H1 (cell line): Measurements from ENCODE around the gene GIPC2. TPM values are rescaled to one million over a fixed set of nuclear protein-coding genes. Genes with fewer than 3 reads are reported as not detected.

Experiments
- BACH1 ChIP-seq: IDR thresholded peaks from 2 replicates; pipeline ENCODE4 v1.6.1; 2012; ENCODE audit warnings: low read length, improper control_type of control experiment
- CBX5 ChIP-seq: fragments of 300-800, 300-1000 bp; sonication (generic); IDR thresholded peaks from 2 replicates; pipeline ENCODE4 v1.7.1; 2016; ENCODE audit warnings: antibody characterized with exemption, low read length, low read depth
- CHD1 ChIP-seq: IDR thresholded peaks from 2 replicates; pipeline ENCODE4 v1.6.1; 2012; ENCODE audit warnings: low read depth, low read length, improper control_type of control experiment
- EGR1 ChIP-seq: IDR thresholded peaks from 2 replicates; pipeline ENCODE4 v1.6.1; 2011; ENCODE audit warnings: low read depth, low read length, borderline replicate concordance
- EP300 ChIP-seq, 2 experiments: IDR thresholded peaks; 1 replicate in 1 of 2; 2 replicates in 1 of 2; pipeline ENCODE4 v1.6.1; 2011 to 2012; ENCODE audit warnings: low read depth in 2 of 2, low read length in 2 of 2, mild to moderate bottlenecking in 2 of 2, borderline replicate concordance in 1 of 2, inconsistent platforms in 1 of 2, moderate library complexity in 1 of 2
- HDAC2 ChIP-seq, 2 experiments: fragments of 300-600 bp in 1 of 2; sonication (generic) in 1 of 2; IDR thresholded peaks; 2 replicates each; pipeline ENCODE4 v1.6.1; 2011 to 2012; ENCODE audit warnings: low read depth in 2 of 2, low read length in 2 of 2, mild to moderate bottlenecking in 2 of 2, moderate library complexity in 2 of 2, borderline replicate concordance in 1 of 2, inconsistent platforms in 1 of 2
- JUN ChIP-seq: IDR thresholded peaks from 2 replicates; pipeline ENCODE4 v1.6.1; 2011; ENCODE audit warnings: low read depth, mild to moderate bottlenecking, improper control_type of control experiment, low read length
- POU5F1 ChIP-seq: IDR thresholded peaks from 2 replicates; pipeline ENCODE4 v1.6.1; 2011; ENCODE audit warnings: low read depth, mild to moderate bottlenecking, low read length, moderate library complexity
- SP4 ChIP-seq: IDR thresholded peaks from 2 replicates; pipeline ENCODE4 v1.6.1; 2012; ENCODE audit warnings: low read length, inconsistent platforms
- TCF12 ChIP-seq: IDR thresholded peaks from 2 replicates; pipeline ENCODE4 v1.6.1; 2011; ENCODE audit warnings: low read depth, mild to moderate bottlenecking, low read length
- polyA plus RNA-seq, 7 experiments: library from polyadenylated mRNA; depleted of rRNA in 3 of 7; stranded (reverse) in 5 of 7; unstranded in 2 of 7; fragments of >200 nt in 5 of 7; fragments of 200-250 nt in 2 of 7; gene quantifications; 1 replicate in 5 of 7; 2 replicates in 1 of 7; 4 replicates in 1 of 7; pipeline versions ENCODE4 v1.2.1 to v1.2.3, GENCODE V29; 2011 to 2013; ENCODE audit warnings: missing spikeins in 2 of 7, mixed read lengths in 2 of 7
- total RNA-seq: library from RNA; stranded (reverse); fragmentation: NEBNext Ultra II Directional; extraction: Animal tissue kit (Norgen Biotek cat#: 25700); gene quantifications from 2 replicates; pipeline ENCODE4 v1.2.1, GENCODE V29; 2021
- TF ChIP-seq, protein P1 (sequence below): fragments of 300-600 bp; sonication (generic); IDR thresholded peaks from 2 replicates; pipeline ENCODE4 v1.7.1; 2012; ENCODE audit warnings: low read length, moderate library complexity, mild to moderate bottlenecking, inconsistent platforms; ENCODE audit not compliant: insufficient replicate concordance

GIPC2 gene
- total and polyA plus RNA-seq, 2 of the 8 experiments (the other 6 are each of a cell fraction or from before 2014, with no cell fraction given), result 0.29 to 0.69 TPM

DNA sequence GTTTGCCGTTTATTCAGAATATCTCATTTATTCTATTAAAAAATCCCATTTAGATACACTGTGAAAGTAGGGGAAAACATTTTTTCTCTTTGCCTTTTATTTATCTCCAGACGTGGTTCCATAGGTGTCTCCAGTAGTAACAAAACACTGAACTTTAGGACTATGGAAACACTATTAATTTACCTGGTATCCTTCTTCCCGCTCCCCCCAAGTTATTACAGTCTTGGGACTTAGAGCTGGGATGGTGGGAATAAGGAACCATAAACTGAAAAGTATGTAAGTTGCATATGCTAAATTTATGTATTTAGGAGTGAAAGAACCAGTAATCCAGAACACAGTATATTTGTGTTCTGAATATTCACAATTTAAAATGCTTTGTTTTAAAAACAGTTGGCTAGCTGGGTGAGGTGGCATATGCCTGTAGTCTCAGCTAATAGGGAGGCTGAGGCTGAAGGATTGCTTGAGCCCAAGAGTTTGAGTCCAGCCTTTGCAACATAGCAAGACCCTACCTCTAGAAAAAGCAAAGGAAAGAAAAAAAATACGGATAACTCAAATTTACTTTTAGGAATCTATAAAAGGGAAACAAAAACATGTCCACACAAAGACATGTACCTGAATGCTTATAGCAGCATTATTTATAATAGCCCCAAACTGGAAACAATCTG is 38.0 kb upstream of the GIPC2 start (continued):
- TF ChIP-seq, protein P1, sequence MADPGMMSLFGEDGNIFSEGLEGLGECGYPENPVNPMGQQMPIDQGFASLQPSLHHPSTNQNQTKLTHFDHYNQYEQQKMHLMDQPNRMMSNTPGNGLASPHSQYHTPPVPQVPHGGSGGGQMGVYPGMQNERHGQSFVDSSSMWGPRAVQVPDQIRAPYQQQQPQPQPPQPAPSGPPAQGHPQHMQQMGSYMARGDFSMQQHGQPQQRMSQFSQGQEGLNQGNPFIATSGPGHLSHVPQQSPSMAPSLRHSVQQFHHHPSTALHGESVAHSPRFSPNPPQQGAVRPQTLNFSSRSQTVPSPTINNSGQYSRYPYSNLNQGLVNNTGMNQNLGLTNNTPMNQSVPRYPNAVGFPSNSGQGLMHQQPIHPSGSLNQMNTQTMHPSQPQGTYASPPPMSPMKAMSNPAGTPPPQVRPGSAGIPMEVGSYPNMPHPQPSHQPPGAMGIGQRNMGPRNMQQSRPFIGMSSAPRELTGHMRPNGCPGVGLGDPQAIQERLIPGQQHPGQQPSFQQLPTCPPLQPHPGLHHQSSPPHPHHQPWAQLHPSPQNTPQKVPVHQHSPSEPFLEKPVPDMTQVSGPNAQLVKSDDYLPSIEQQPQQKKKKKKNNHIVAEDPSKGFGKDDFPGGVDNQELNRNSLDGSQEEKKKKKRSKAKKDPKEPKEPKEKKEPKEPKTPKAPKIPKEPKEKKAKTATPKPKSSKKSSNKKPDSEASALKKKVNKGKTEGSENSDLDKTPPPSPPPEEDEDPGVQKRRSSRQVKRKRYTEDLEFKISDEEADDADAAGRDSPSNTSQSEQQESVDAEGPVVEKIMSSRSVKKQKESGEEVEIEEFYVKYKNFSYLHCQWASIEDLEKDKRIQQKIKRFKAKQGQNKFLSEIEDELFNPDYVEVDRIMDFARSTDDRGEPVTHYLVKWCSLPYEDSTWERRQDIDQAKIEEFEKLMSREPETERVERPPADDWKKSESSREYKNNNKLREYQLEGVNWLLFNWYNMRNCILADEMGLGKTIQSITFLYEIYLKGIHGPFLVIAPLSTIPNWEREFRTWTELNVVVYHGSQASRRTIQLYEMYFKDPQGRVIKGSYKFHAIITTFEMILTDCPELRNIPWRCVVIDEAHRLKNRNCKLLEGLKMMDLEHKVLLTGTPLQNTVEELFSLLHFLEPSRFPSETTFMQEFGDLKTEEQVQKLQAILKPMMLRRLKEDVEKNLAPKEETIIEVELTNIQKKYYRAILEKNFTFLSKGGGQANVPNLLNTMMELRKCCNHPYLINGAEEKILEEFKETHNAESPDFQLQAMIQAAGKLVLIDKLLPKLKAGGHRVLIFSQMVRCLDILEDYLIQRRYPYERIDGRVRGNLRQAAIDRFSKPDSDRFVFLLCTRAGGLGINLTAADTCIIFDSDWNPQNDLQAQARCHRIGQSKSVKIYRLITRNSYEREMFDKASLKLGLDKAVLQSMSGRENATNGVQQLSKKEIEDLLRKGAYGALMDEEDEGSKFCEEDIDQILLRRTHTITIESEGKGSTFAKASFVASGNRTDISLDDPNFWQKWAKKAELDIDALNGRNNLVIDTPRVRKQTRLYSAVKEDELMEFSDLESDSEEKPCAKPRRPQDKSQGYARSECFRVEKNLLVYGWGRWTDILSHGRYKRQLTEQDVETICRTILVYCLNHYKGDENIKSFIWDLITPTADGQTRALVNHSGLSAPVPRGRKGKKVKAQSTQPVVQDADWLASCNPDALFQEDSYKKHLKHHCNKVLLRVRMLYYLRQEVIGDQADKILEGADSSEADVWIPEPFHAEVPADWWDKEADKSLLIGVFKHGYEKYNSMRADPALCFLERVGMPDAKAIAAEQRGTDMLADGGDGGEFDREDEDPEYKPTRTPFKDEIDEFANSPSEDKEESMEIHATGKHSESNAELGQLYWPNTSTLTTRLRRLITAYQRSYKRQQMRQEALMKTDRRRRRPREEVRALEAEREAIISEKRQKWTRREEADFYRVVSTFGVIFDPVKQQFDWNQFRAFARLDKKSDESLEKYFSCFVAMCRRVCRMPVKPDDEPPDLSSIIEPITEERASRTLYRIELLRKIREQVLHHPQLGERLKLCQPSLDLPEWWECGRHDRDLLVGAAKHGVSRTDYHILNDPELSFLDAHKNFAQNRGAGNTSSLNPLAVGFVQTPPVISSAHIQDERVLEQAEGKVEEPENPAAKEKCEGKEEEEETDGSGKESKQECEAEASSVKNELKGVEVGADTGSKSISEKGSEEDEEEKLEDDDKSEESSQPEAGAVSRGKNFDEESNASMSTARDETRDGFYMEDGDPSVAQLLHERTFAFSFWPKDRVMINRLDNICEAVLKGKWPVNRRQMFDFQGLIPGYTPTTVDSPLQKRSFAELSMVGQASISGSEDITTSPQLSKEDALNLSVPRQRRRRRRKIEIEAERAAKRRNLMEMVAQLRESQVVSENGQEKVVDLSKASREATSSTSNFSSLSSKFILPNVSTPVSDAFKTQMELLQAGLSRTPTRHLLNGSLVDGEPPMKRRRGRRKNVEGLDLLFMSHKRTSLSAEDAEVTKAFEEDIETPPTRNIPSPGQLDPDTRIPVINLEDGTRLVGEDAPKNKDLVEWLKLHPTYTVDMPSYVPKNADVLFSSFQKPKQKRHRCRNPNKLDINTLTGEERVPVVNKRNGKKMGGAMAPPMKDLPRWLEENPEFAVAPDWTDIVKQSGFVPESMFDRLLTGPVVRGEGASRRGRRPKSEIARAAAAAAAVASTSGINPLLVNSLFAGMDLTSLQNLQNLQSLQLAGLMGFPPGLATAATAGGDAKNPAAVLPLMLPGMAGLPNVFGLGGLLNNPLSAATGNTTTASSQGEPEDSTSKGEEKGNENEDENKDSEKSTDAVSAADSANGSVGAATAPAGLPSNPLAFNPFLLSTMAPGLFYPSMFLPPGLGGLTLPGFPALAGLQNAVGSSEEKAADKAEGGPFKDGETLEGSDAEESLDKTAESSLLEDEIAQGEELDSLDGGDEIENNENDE, result no peak
- TF ChIP-seq POU5F1, result no peak
- TF ChIP-seq BACH1, result no peak
- no peak for TF ChIP-seq SP4
- TF ChIP-seq CHD1, result no peak
- no peak for TF ChIP-seq EP300 (IDR thresholded peaks at IDR 0.05; ENCODE audit: borderline replicate concordance in 1 of 2, low read depth in 2 of 2, low read length in 2 of 2)
- TF ChIP-seq HDAC2 (IDR thresholded peaks at IDR 0.05; ENCODE audit: borderline replicate concordance in 1 of 2, low read depth in 2 of 2, low read length in 2 of 2), result no peak
- no peak for TF ChIP-seq TCF12
- no peak for TF ChIP-seq JUN
- TF ChIP-seq CBX5, result no peak
- no peak for TF ChIP-seq EGR1
